Coronary artery (tissue), 2 donors: ENCODE data around the gene CASP6.
"Not testable (repeated sequence)": the region's sequence is repeated elsewhere in the genome, so short reads cannot be mapped to it uniquely, and the experiment has no call there.

Experiments used
- DNase-seq: peaks from one replicate; pipeline ENCODE4 v3.0.0-alpha.2; 2017; ENCODE audit warnings: low spot score
- H3K27ac ChIP-seq, 2 donors: fragments of 200-600 bp; sonication (generic); one replicate each; pipeline ENCODE4 v1.5.1; 2016 to 2019
- H3K4me3 ChIP-seq: fragments of 200-600 bp; sonication (generic); 2 replicates; pipeline ENCODE4 v1.5.1; 2016; ENCODE audit warnings: mild to moderate bottlenecking, moderate library complexity
- CTCF ChIP-seq: fragments of 200-600 bp; sonication (generic); IDR thresholded peaks from one replicate; pipeline ENCODE4 v1.5.1; 2019; ENCODE audit warnings: antibody characterized with exemption

CASP6 gene

GRCh38 chr4:109683621-109684253 lies 19.5 kb downstream of the CASP6 start:
- DNase-seq: no peak
- TF ChIP-seq CTCF: no peak
- H3K27ac ChIP-seq: no peak overlapping the region
- H3K4me3 ChIP-seq: no peak overlapping the region

GRCh38 chr4:109682875-109683274 lies 20.4 kb downstream of the CASP6 start:
- no peak for TF ChIP-seq CTCF
- no peak for DNase-seq
- H3K4me3 ChIP-seq: no peak overlapping the region
- H3K27ac ChIP-seq: no peak overlapping the region

DNA sequence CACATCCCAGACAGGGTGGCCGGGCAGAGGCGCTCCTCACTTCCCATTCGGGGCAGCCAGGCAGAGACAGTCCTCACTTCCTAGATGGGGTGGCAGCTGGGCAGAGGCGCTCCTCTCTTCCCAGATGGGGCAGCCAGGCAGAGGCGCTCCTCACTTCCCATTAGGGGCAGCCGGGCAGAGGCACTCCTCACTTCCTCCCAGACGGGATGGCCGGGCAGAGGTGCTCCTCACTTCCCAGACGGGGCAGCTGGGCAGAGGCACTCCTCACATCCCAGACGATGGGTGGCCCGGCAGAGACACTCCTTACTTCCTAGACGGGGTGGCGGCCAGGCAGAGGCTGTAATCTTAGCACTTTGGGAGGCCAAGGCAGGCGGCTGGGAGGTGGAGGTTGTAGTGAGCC lies 24.3 kb downstream of the CASP6 start:
- not testable (repeated sequence) for H3K4me3 ChIP-seq, DNase-seq, H3K27ac ChIP-seq

DNA sequence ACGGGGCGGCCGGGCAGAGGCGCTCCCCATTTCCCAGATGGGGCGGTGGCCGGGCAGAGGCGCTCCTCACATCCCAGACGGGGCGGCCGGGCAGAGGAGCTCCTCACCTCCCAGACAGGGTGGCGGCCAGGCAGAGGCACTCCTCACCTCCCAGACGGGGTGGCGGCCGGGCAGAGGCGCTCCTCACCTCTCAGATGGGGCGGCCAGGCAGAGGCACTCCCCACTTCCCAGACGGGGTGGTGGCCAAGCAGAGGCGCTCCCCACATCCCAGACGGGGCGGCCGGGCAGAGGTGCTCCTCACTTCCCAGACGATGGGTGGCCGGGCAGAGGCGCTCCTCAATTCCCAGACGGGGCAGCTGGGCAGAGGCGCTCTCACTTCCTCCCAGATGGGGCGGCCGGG lies 24.8 kb downstream of the CASP6 start:
- DNase-seq, H3K4me3 ChIP-seq, H3K27ac ChIP-seq: not testable (repeated sequence)

DNA sequence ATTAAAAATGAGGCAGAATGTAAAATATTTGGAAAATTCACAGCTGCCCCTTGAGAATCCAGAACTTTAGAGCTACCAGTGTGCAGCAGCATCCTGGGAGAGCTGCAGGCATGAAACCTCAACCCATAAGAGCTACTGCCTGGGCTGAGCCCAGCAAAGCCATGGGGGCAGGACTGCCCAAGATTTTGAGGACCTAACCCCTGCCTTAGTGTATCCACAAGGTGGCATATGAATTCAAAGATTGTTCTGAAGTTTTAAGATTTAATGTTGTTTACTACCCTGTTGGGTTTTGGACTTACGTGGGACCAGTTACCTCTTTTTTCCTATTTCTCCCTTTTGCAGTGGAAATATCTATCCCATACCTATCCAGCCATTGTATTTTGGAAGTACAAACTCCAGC lies 26.4 kb downstream of the CASP6 start:
- no peak for DNase-seq
- H3K4me3 ChIP-seq: no peak overlapping the region
- no peak overlapping the region for H3K27ac ChIP-seq
- TF ChIP-seq CTCF: no peak

DNA sequence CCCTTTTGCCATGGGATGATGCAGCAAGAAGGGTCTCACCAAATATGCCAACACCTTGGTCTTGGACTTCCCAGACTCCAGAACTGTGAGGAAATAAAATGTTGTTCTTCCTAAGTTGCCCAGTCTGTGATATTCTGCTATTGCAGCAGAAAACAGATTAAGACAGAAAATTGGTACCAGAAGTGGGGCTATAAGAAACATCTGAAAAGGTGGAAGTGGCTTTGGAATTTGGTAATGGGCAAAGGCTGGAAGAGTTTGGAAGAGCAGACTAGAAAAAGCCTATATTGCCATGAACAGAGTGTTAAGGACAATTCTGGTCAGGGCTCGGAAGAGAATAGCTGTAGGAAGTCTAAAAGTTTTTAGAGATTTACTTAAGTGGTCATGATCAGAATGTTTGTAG lies 27.4 kb downstream of the CASP6 start:
- no peak overlapping the region for H3K27ac ChIP-seq
- no peak for TF ChIP-seq CTCF
- no peak overlapping the region for H3K4me3 ChIP-seq
- DNase-seq: no peak

DNA sequence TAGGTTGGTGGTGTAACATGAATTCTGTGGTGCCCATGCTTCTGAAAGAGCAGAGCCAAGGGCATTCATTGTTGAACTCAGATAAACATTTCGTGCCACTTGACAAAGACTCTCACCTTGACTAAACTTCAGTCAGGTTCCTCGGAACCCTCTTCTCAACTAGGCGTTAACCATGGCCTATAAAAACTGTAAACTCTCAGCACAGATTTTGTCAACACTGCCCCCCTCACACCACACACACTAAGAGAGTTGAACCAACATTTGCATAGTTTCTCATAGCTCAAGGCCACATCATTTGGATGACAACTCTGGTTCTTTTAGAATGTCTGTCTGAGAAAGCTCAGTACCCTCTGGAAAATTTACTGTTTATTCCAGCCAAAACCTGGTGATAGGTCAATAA lies 28.1 kb downstream of the CASP6 start:
- no peak for DNase-seq
- Histone ChIP-seq H3K4me3 (no peak overlapping the region), H3K27ac (no peak overlapping the region)
- no peak for TF ChIP-seq CTCF

- Histone ChIP-seq H3K4me3 (no peak overlapping the region), H3K27ac (no peak overlapping the region)
- TF ChIP-seq CTCF: no peak
- DNase-seq: no peak
Observed at GRCh38 chr4:109673303-109673702, 29.9 kb downstream of the CASP6 start.
